Measurements from ENCODE around the gene MAD1L1.

GRCh38 chr7:2243458-2243857 lies 10.7 kb upstream of the MAD1L1 start:
- TF ChIP-seq CTCF (conservative IDR thresholded peaks at IDR 0.05 in 1 of 2, IDR thresholded peaks at IDR 0.05 in 1 of 2; ENCODE audit: low read depth in 1 of 2, low read length in 2 of 2) (no peak), EZH2 (IDR thresholded peaks at IDR 0.05; ENCODE audit: low read length, missing control alignments) (no peak)

Data from fibroblast of lung (primary cell).